Mesendoderm (in vitro differentiated cells): Measurements from ENCODE around the gene CTNND2.
"Not testable (repeated sequence)": the region's sequence is repeated elsewhere in the genome, so short reads cannot be mapped to it uniquely, and the experiment has no call there.

ENCODE experiments used
- DNase-seq: peaks from one replicate; pipeline ENCODE4 v3.0.0; 2013
- H2AK5ac ChIP-seq: 2 replicates; pipeline ENCODE4 v1.6.1; 2013; ENCODE audit warnings: low read length, inconsistent platforms
- H2BK120ac ChIP-seq: 2 replicates; pipeline ENCODE4 v1.6.1; 2013; ENCODE audit warnings: low read depth, mild to moderate bottlenecking, low read length, moderate library complexity, mixed read lengths
- H2BK15ac ChIP-seq: replicated peaks from 2 replicates; pipeline ENCODE4 v1.6.1; 2013; ENCODE audit warnings: low read depth, mild to moderate bottlenecking, moderate library complexity
- H2BK5ac ChIP-seq: 2 replicates; pipeline ENCODE4 v1.6.1; 2013; ENCODE audit warnings: low read length, inconsistent platforms
- H3K18ac ChIP-seq: 2 replicates; pipeline ENCODE4 v1.6.1; 2013; ENCODE audit warnings: mild to moderate bottlenecking, low read length, mixed read lengths
- H3K23ac ChIP-seq: one replicate; pipeline ENCODE4 v1.6.1; 2013; ENCODE audit warnings: low read length
- H3K27ac ChIP-seq: 2 replicates; pipeline ENCODE4 v1.5.1; 2013; ENCODE audit warnings: low read depth, mild to moderate bottlenecking, inconsistent platforms, low read length, moderate library complexity
- H3K27me3 ChIP-seq: 2 replicates; pipeline ENCODE4 v1.6.1; 2013; ENCODE audit warnings: low read length, control low read depth, mild to moderate bottlenecking, inconsistent platforms; ENCODE audit not compliant: insufficient read depth, poor library complexity
- H3K36me3 ChIP-seq: 2 replicates; pipeline ENCODE4 v1.6.1; 2013; ENCODE audit warnings: low read length, inconsistent platforms; ENCODE audit not compliant: control insufficient read depth, insufficient read depth
- H3K4ac ChIP-seq: one replicate; pipeline ENCODE4 v1.6.1; 2013; ENCODE audit warnings: low read depth, mild to moderate bottlenecking, low read length, moderate library complexity
- H3K4me1 ChIP-seq: 2 replicates; pipeline ENCODE4 v1.6.1; 2013; ENCODE audit warnings: low read depth, low read length, inconsistent platforms; ENCODE audit not compliant: control insufficient read depth
- H3K4me2 ChIP-seq: 2 replicates; pipeline ENCODE4 v1.6.1; 2013; ENCODE audit warnings: low read length
- H3K4me3 ChIP-seq: 2 replicates; pipeline ENCODE4 v1.5.1; 2013; ENCODE audit warnings: mild to moderate bottlenecking, low read length
- H3K56ac ChIP-seq: one replicate; pipeline ENCODE4 v1.6.1; 2013; ENCODE audit warnings: low read length
- H3K79me1 ChIP-seq: 2 replicates; pipeline ENCODE4 v1.6.1; 2013; ENCODE audit warnings: low read length, inconsistent platforms
- H3K79me2 ChIP-seq: 2 replicates; pipeline ENCODE4 v1.6.1; 2013; ENCODE audit warnings: mild to moderate bottlenecking, low read length; ENCODE audit not compliant: control insufficient read depth, insufficient read depth
- H3K9ac ChIP-seq: 2 replicates; pipeline ENCODE4 v1.6.1; 2013; ENCODE audit warnings: low read length, inconsistent platforms
- H4K5ac ChIP-seq: one replicate; pipeline ENCODE4 v1.6.1; 2013; ENCODE audit warnings: low read length
- H4K8ac ChIP-seq: one replicate; pipeline ENCODE4 v1.6.1; 2013; ENCODE audit warnings: low read depth, mild to moderate bottlenecking, control low read depth, low read length, moderate library complexity
- WGBS: extraction: QIAGEN DNeasy Blood & Tissue Kit; methylation state at CpG from one replicate; pipeline ENCODE4 v1.1.7; 2013; ENCODE audit warnings: low lambda C conversion rate, missing lambda C conversion rate; ENCODE audit not compliant: insufficient coverage; ENCODE audit errors: extremely low coverage; 5-methylcytosine and 5-hydroxymethylcytosine counted together

The CTNND2 gene

DNA sequence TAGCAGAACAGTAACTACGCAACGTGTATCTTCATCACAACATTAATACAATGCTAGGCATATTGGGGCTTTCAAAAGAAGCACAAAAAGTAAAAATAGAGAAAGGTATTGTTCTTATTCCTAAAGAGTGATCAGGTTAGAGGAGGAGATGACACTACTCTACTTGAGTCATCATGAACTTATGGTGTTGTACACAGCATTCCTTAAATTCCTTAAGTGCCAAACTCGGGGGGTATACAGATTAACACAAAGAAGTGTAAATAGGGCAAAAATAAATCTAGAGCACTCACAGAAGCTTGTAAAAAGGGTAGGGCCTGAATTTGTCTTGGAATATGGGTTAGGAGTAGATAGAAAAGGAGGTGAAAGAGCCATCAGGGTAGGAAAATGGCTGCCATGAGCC, 835.2 kb downstream of the CTNND2 start:
- no peaks in the 10 kb centered on the region for H3K36me3 ChIP-seq
- H2AK5ac ChIP-seq = no peak overlapping the region
- H3K56ac ChIP-seq = no peak overlapping the region
- H4K5ac ChIP-seq = no peak overlapping the region
- H3K18ac ChIP-seq = no peak overlapping the region
- no peaks in the 10 kb centered on the region for H3K27me3 ChIP-seq
- H3K79me1 ChIP-seq = no peaks in the 10 kb centered on the region
- no peak overlapping the region for H4K8ac ChIP-seq
- no peak overlapping the region for H3K4me2 ChIP-seq
- no CpG with 5 or more reads among the region's 3 CpGs for WGBS
- H3K4me1 ChIP-seq = no peaks in the 10 kb centered on the region
- H2BK120ac ChIP-seq = no peak overlapping the region
- H2BK15ac ChIP-seq = no peak overlapping the region
- H3K27ac ChIP-seq = no peak overlapping the region
- H3K4ac ChIP-seq = no peak overlapping the region
- H3K4me3 ChIP-seq = no peak overlapping the region
- DNase-seq = peak; percentile 55
- no peak overlapping the region for H3K9ac ChIP-seq
- H3K79me2 ChIP-seq = no peaks in the 10 kb centered on the region
- no peak overlapping the region for H2BK5ac ChIP-seq
- no peak overlapping the region for H3K23ac ChIP-seq

GRCh38 chr5:11065723-11066122, 838.5 kb downstream of the CTNND2 start:
- H3K4me2 ChIP-seq, H3K27me3 ChIP-seq, H4K5ac ChIP-seq, H3K23ac ChIP-seq, H3K4ac ChIP-seq, H2AK5ac ChIP-seq, H4K8ac ChIP-seq, H3K36me3 ChIP-seq, H3K56ac ChIP-seq, H3K9ac ChIP-seq, H3K4me1 ChIP-seq, H3K18ac ChIP-seq, H3K27ac ChIP-seq, DNase-seq, H2BK15ac ChIP-seq, H2BK120ac ChIP-seq, H3K4me3 ChIP-seq, H3K79me2 ChIP-seq, H3K79me1 ChIP-seq, H2BK5ac ChIP-seq: not testable (repeated sequence)
- no CpG with 5 or more reads among the region's 1 CpG for WGBS

GRCh38 chr5:11064763-11065450, 839.3 kb downstream of the CTNND2 start:
- Histone ChIP-seq H3K4ac (no peak overlapping the region), H4K5ac (no peak overlapping the region), H4K8ac (no peak overlapping the region), H3K18ac (no peak overlapping the region), H3K36me3 (no peaks in the 10 kb centered on the region), H3K23ac (no peak overlapping the region), H3K4me1 (no peaks in the 10 kb centered on the region), H3K27ac (no peak overlapping the region), H2BK120ac (no peak overlapping the region), H2BK15ac (no peak overlapping the region), H3K56ac (no peak overlapping the region), H2BK5ac (no peak overlapping the region), H2AK5ac (no peak overlapping the region), H3K9ac (no peak overlapping the region), H3K79me2 (no peaks in the 10 kb centered on the region), H3K4me2 (no peak overlapping the region), H3K79me1 (no peaks in the 10 kb centered on the region), H3K27me3 (no peaks in the 10 kb centered on the region), H3K4me3 (no peak overlapping the region)
- no peak for DNase-seq
- no CpG with 5 or more reads among the region's 4 CpGs for WGBS

DNA sequence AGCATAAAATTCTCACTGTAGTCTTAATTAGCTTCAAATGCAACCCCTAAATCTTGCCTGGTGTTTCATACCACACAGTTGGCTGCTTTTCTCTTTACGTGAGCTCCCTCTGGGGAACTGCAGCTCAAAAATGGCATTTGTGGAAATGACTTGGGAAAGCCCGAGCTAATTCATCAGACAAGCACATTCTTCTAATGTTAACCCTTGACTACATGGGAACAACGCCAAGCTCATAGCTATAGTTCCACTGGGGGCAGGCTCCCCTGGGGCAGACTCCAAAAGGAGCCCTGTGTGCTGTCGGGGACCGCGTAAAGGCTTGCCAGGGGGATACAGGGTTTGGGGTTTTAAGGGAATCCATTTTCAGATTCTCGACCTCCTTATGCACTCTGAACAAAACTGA, 841.8 kb downstream of the CTNND2 start:
- no peaks in the 10 kb centered on the region for H3K79me2 ChIP-seq
- no peak overlapping the region for H3K18ac ChIP-seq
- no peak overlapping the region for H2BK120ac ChIP-seq
- H2BK5ac ChIP-seq = no peak overlapping the region
- DNase-seq = peak; percentile 39
- no peak overlapping the region for H3K56ac ChIP-seq
- H2AK5ac ChIP-seq = no peak overlapping the region
- H2BK15ac ChIP-seq = no peak overlapping the region
- no CpG with 5 or more reads among the region's 7 CpGs for WGBS
- H3K27ac ChIP-seq = no peak overlapping the region
- no peak overlapping the region for H4K8ac ChIP-seq
- H3K9ac ChIP-seq = no peak overlapping the region
- no peak overlapping the region for H4K5ac ChIP-seq
- H3K36me3 ChIP-seq = no peaks in the 10 kb centered on the region
- H3K4ac ChIP-seq = no peak overlapping the region
- H3K23ac ChIP-seq = no peak overlapping the region
- H3K4me2 ChIP-seq = no peak overlapping the region
- no peaks in the 10 kb centered on the region for H3K27me3 ChIP-seq
- no peak overlapping the region for H3K4me3 ChIP-seq
- H3K4me1 ChIP-seq = no peaks in the 10 kb centered on the region
- H3K79me1 ChIP-seq = no peaks in the 10 kb centered on the region

- Histone ChIP-seq H3K79me1 (no peaks in the 10 kb centered on the region), H3K36me3 (no peaks in the 10 kb centered on the region), H3K9ac (no peak overlapping the region), H3K56ac (no peak overlapping the region), H3K27ac (no peak overlapping the region), H3K4ac (no peak overlapping the region), H3K4me2 (no peak overlapping the region), H3K4me3 (no peak overlapping the region), H3K23ac (no peak overlapping the region), H3K27me3 (no peaks in the 10 kb centered on the region), H3K79me2 (no peaks in the 10 kb centered on the region), H4K5ac (no peak overlapping the region), H4K8ac (no peak overlapping the region), H2BK15ac (no peak overlapping the region), H3K4me1 (no peaks in the 10 kb centered on the region), H2AK5ac (no peak overlapping the region), H2BK120ac (no peak overlapping the region), H2BK5ac (no peak overlapping the region), H3K18ac (no peak overlapping the region)
- WGBS = no CpG with 5 or more reads among the region's 2 CpGs
- DNase-seq = no peak
Measured at GRCh38 chr5:11056560-11056959, 847.7 kb downstream of the CTNND2 start.

DNA sequence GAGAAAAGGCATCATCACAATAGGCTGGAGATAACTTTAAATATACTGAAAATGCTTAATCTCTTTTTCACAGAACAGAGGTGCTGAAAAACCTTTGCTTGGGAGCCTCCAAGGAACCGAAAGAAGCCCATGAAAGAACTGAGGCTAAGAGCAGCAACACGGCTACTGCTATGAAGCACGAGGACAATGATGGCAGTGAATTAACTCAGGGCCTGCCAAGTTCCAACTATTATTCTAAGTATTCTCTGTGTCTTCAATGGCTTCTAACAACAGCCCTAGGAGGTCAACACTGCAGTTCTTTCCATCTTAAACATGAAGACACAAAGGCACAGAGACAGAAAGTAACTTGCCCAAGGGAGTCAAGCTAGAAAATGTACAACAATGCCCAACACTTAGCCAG, 850.2 kb downstream of the CTNND2 start:
- WGBS = no CpG with 5 or more reads among the region's 3 CpGs
- Histone ChIP-seq H3K79me2 (no peaks in the 10 kb centered on the region), H4K8ac (no peak overlapping the region), H3K79me1 (no peaks in the 10 kb centered on the region), H3K4ac (no peak overlapping the region), H3K4me1 (no peaks in the 10 kb centered on the region), H2BK5ac (no peak overlapping the region), H2AK5ac (no peak overlapping the region), H4K5ac (no peak overlapping the region), H3K4me2 (no peak overlapping the region), H3K36me3 (no peaks in the 10 kb centered on the region), H3K56ac (no peak overlapping the region), H2BK15ac (no peak overlapping the region), H3K27me3 (no peaks in the 10 kb centered on the region), H3K9ac (no peak overlapping the region), H3K18ac (no peak overlapping the region), H2BK120ac (no peak overlapping the region), H3K23ac (no peak overlapping the region), H3K27ac (no peak overlapping the region), H3K4me3 (no peak overlapping the region)
- DNase-seq = no peak
